ENCODE data around the gene SLC8A3. TPM values are rescaled to one million over a fixed set of nuclear protein-coding genes. Genes with fewer than 3 reads are reported as not detected.

SLC8A3 gene
- total and polyA plus RNA-seq, 9 of the 15 experiments (the other 6 are each of a cell fraction or from before 2014, with no cell fraction given) = not detected

GRCh38 chr14:70069186-70069585, 119.6 kb downstream of the SLC8A3 start:
- DNase-seq (ENCODE audit: extremely low read depth in 1 of 4, low spot score in 3 of 4) (no peak), ATAC-seq (no peak), FAIRE-seq (no peak)
- H3K79me2 ChIP-seq (ENCODE audit: control insufficient read depth, insufficient read depth, low read length) = no peaks in the 10 kb centered on the region
- H3K9me1 ChIP-seq (ENCODE audit: control insufficient read depth, insufficient read depth, low read length) = no peaks in the 10 kb centered on the region
- ChIA-PET CTCF (ENCODE audit: low intra/inter-chr PET ratio) (no interaction called here), POLR2A (no interaction called here)
- no peak overlapping the region for H2AFZ ChIP-seq (ENCODE audit: low read depth, low read length)
- H3K27ac ChIP-seq (ENCODE audit: extremely low read depth, low read depth, low read length) = no peak overlapping the region
- H3K9ac ChIP-seq (ENCODE audit: insufficient read depth in 1 of 2, low read depth in 2 of 2, low read length in 2 of 2) = no peak overlapping the region
- H3K4me1 ChIP-seq (replicated peaks in 1 of 2; ENCODE audit: control insufficient read depth in 2 of 2, insufficient read depth in 2 of 2, low read length in 2 of 2) = no peaks in the 10 kb centered on the region
- BruUV-seq (replicated peaks) = no TSS peak
- H3K9me3 ChIP-seq (replicated peaks; ENCODE audit: control insufficient read depth, insufficient read depth, low read depth, low read length) = no peaks in the 10 kb centered on the region
- intact Hi-C loops (cut with micrococcal nuclease) = no loop called here
- H3K4me2 ChIP-seq (ENCODE audit: insufficient read depth, low read length) = no peak overlapping the region
- in situ Hi-C loops (cut with MboI) = no loop called here
- no peak overlapping the region for H3K4me3 ChIP-seq
- H3K36me3 ChIP-seq (ENCODE audit: control insufficient read depth, insufficient read depth, low read length) = no peaks in the 10 kb centered on the region
- H3K27me3 ChIP-seq (ENCODE audit: control insufficient read depth in 2 of 2, insufficient read depth in 2 of 2, low read length in 2 of 2) = no peaks in the 10 kb centered on the region
- no peaks in the 10 kb centered on the region for H4K20me1 ChIP-seq (replicated peaks; ENCODE audit: control insufficient read depth, insufficient read depth, low read length)
- 0% methylated on average over 2 of the region's 5 CpGs for WGBS (ENCODE audit: insufficient coverage, low coverage, missing lambda C conversion rate)
- TF ChIP-seq MEF2D (tag; conservative IDR thresholded peaks at IDR 0.05; ENCODE audit: low read depth) = no peak
- no peak for TF ChIP-seq PHTF2 (CRISPR knock-in tag; IDR thresholded peaks at IDR 0.05)
- TF ChIP-seq HMG20B (CRISPR knock-in tag; IDR thresholded peaks at IDR 0.05) = no peak
- no peak for TF ChIP-seq ZNF586 (CRISPR knock-in tag; conservative IDR thresholded peaks at IDR 0.05)
- no peak for TF ChIP-seq FOSL1 (tag; conservative IDR thresholded peaks at IDR 0.05)
- TF ChIP-seq SRSF7 (optimal IDR thresholded peaks at IDR 0.05; ENCODE audit: low read depth, low read length) = no peak
- TF ChIP-seq ADNP (tag; IDR thresholded peaks at IDR 0.05) = no peak
- no peak for TF ChIP-seq RBM39 (optimal IDR thresholded peaks at IDR 0.05; ENCODE audit: low read depth, low read length)
- TF ChIP-seq FOXP4 (CRISPR knock-in tag; IDR thresholded peaks at IDR 0.05; ENCODE audit: borderline replicate concordance) = no peak
